ENCODE results near the gene ENTPD7. TPM values are rescaled to one million over a fixed set of nuclear protein-coding genes. Genes with fewer than 3 reads are reported as not detected.
A peak's percentile ranks its signal among the peaks of the same experiment; 100 is the strongest.
"Not testable (repeated sequence)": the region's sequence is repeated elsewhere in the genome, so short reads cannot be mapped to it uniquely, and the experiment has no call there.

The ENTPD7 gene
- total and polyA plus RNA-seq, 7 donors: 0.35 to 3.3 (median 1.2) TPM

GRCh38 chr10:99742254-99742653 is 82.9 kb downstream of the ENTPD7 start:
- no peak for DNase-seq
- no peaks in the 10 kb centered on the region for H3K27me3 ChIP-seq (ENCODE audit: insufficient read depth in 3 of 3, low read length in 2 of 3)
- intact Hi-C loops (cut with DNase I): no loop called here
- peak overlapping the region; percentile 98 for H3K27ac ChIP-seq
- no peak for TF ChIP-seq CTCF (IDR thresholded peaks at IDR 0.05)
- peak in 3 of 4 donors; percentile 15 to 32 (median 30) for ATAC-seq
- peaks cover 8% of the 10 kb centered on the region for H3K9me3 ChIP-seq
- peaks cover 63% of the 10 kb centered on the region for H3K4me1 ChIP-seq
- peaks cover 1 to 92% of the 10 kb centered on the region in 2 donors for H3K36me3 ChIP-seq (ENCODE audit: insufficient read depth in 1 of 2, low read depth in 1 of 2)
- peak overlapping the region; percentile 42 for H3K4me3 ChIP-seq

GRCh38 chr10:99742701-99743100 is 83.4 kb downstream of the ENTPD7 start:
- H3K27ac ChIP-seq: peak overlapping the region; percentile 98
- intact Hi-C loops (cut with DNase I): no loop called here
- H3K4me3 ChIP-seq: peak overlapping the region; percentile 42
- H3K36me3 ChIP-seq (ENCODE audit: insufficient read depth in 1 of 2, low read depth in 1 of 2): peaks cover 4 to 92% of the 10 kb centered on the region in 2 donors
- ATAC-seq (peak; percentile 76 to 87 (median 80)), DNase-seq (no peak)
- no peak for TF ChIP-seq CTCF (IDR thresholded peaks at IDR 0.05)
- peaks cover 65% of the 10 kb centered on the region for H3K4me1 ChIP-seq
- no peaks in the 10 kb centered on the region for H3K27me3 ChIP-seq (ENCODE audit: insufficient read depth in 3 of 3, low read length in 2 of 3)
- peaks cover 8% of the 10 kb centered on the region for H3K9me3 ChIP-seq
- 24 to 44% (median 34%) methylated on average over 2 of the region's 2 CpGs for WGBS, 3 donors

- H3K27ac ChIP-seq: peak overlapping the region; percentile 98
- H3K4me3 ChIP-seq: peak overlapping the region; percentile 35
- WGBS, 3 donors: 24 to 42% (median 29%) methylated on average over 3 of the region's 3 CpGs
- peaks cover 77% of the 10 kb centered on the region for H3K4me1 ChIP-seq
- intact Hi-C loops (cut with DNase I): no loop called here
- ATAC-seq: peak; percentile 78 to 83 (median 82)
- H3K9me3 ChIP-seq: peaks cover 8% of the 10 kb centered on the region
- no peaks in the 10 kb centered on the region for H3K27me3 ChIP-seq (ENCODE audit: insufficient read depth in 3 of 3, low read length in 2 of 3)
- TF ChIP-seq CTCF (IDR thresholded peaks at IDR 0.05): no peak
- DNase-seq: no peak
- H3K36me3 ChIP-seq (ENCODE audit: insufficient read depth in 1 of 2, low read depth in 1 of 2): peaks cover 4 to 95% of the 10 kb centered on the region in 2 donors
These were observed 84.5 kb downstream of the ENTPD7 start for GRCh38 chr10:99743841-99744240.

GRCh38 chr10:99746166-99746565 is 86.9 kb downstream of the ENTPD7 start:
- Histone ChIP-seq H3K4me1 (peaks cover 89% of the 10 kb centered on the region), H3K36me3 (ENCODE audit: insufficient read depth in 1 of 2, low read depth in 1 of 2) (peaks cover 4 to 95% of the 10 kb centered on the region in 2 donors), H3K27ac (peak overlapping the region; percentile 98)
- 69 to 76% (median 69%) methylated on average over 2 of the region's 2 CpGs for WGBS, 3 donors
- H3K4me3 ChIP-seq; H3K9me3 ChIP-seq; H3K27me3 ChIP-seq (ENCODE audit: insufficient read depth in 3 of 3, low read length in 2 of 3); DNase-seq; ATAC-seq; intact Hi-C loops (cut with DNase I): not testable (repeated sequence)

GRCh38 chr10:99748823-99749451 is 89.6 kb downstream of the ENTPD7 start:
- intact Hi-C loops (cut with DNase I): no loop called here
- Histone ChIP-seq H3K27ac (peak overlapping the region; percentile 98), H3K27me3 (ENCODE audit: insufficient read depth in 3 of 3, low read length in 2 of 3) (no peaks in the 10 kb centered on the region), H3K4me3 (peak overlapping the region; percentile 37), H3K9me3 (no peaks in the 10 kb centered on the region), H3K4me1 (peaks cover 67% of the 10 kb centered on the region), H3K36me3 (ENCODE audit: insufficient read depth in 1 of 2, low read depth in 1 of 2) (peaks cover 4 to 98% of the 10 kb centered on the region in 2 donors)
- no peak for TF ChIP-seq CTCF (IDR thresholded peaks at IDR 0.05)
- 26 to 38% (median 34%) methylated on average over 2 of the region's 2 CpGs for WGBS, 3 donors
- ATAC-seq: peak; percentile 73 to 83 (median 80)
- no peak for DNase-seq

All from psoas muscle (tissue), 8 donors.